ENCODE measurements around the gene FOXC1.
A peak's percentile ranks its signal among the peaks of the same experiment; 100 is the strongest.

Gene FOXC1

DNA sequence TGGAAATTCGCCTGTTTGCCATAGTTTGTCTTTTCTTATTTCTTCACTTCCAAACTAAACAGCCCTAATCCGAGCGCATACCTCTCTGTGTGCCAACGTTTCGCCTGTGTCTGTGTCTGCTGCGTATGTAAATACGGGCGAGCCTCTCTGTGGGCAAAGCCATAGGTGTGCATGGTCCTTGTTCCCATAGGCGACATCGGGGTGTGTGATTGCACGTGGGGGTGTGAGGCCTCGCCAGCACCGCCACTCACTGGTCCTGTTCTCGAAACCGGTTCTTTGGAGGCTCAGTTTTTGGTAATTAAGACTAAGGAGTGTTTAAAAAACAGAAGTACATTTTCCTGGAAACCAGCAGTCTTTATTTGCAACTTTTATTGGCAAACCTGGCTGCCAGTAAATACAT lies 6.0 kb upstream of the FOXC1 start:
- Histone ChIP-seq H3K79me2 (ENCODE audit: insufficient read depth, low read depth) (no peaks in the 10 kb centered on the region), H3K4me3 (IDR thresholded peaks at IDR 0.05; ENCODE audit: insufficient read depth, low read depth, low read length) (no peak overlapping the region), H3K36me3 (ENCODE audit: insufficient read depth) (no peaks in the 10 kb centered on the region), H3K9ac (no peak overlapping the region), H3K4me2 (no peak overlapping the region; the same call in 1 of the 2 replicates), H4K20me1 (ENCODE audit: insufficient read depth) (no peaks in the 10 kb centered on the region), H3K4me1 (ENCODE audit: low read depth, poor library complexity, severe bottlenecking) (peaks cover 3% of the 10 kb centered on the region), H3K27me3 (ENCODE audit: insufficient read depth, low read depth) (peaks cover 18% of the 10 kb centered on the region), H3K27ac (no peak overlapping the region), H2AFZ (ENCODE audit: low read depth) (peak overlapping the region; percentile 41; the same call in 1 of the 2 replicates)
- TF ChIP-seq, protein P1, sequence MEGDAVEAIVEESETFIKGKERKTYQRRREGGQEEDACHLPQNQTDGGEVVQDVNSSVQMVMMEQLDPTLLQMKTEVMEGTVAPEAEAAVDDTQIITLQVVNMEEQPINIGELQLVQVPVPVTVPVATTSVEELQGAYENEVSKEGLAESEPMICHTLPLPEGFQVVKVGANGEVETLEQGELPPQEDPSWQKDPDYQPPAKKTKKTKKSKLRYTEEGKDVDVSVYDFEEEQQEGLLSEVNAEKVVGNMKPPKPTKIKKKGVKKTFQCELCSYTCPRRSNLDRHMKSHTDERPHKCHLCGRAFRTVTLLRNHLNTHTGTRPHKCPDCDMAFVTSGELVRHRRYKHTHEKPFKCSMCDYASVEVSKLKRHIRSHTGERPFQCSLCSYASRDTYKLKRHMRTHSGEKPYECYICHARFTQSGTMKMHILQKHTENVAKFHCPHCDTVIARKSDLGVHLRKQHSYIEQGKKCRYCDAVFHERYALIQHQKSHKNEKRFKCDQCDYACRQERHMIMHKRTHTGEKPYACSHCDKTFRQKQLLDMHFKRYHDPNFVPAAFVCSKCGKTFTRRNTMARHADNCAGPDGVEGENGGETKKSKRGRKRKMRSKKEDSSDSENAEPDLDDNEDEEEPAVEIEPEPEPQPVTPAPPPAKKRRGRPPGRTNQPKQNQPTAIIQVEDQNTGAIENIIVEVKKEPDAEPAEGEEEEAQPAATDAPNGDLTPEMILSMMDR (conservative IDR thresholded peaks at IDR 0.05; ENCODE audit: low read depth, low read length): no peak

DNA sequence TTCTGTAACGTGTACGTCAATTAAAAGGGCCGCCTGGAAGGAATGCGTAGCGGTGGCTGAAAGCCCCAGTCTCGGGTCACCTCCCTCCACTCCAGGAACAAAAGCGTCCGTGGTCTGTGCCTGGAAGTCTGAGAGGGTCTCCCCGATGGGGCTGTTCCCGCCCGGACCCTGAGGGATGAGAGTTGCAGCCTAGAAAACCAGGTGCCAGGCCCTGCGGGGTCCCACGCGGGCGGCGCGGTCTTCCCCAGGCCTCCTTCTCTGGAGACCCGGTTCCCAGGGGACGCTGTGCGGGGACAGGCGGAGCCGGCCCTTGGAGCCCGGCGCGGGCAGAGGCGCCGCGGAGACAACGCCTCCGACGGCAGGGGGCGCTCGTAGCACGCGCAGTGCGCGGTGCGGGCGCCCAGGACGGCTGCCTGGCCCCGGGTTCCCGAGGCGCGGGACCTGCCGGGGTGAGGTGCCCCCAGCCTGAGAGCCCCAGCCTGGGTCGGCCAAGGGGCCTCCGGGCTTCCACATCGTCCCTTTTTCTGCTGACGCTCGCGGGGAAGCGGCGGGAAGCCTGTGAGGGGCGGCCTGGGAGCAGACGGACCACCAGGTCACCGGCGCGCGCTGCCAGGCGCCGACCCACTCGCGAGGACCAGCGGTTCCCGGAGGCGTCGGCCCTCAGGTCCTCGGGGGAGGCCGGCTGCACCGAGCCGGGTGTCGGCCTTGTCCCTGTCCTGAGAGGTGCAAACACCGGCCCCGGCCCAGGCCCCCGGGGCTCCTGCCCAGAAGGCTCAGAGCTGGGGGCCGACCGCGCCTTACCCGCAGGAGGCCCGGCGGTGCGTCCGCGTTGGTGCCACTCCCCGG lies 5.3 kb upstream of the FOXC1 start:
- Histone ChIP-seq H3K4me2 (peak overlapping the region; percentile 63; the same call in 1 of the 2 replicates), H3K36me3 (ENCODE audit: insufficient read depth) (no peaks in the 10 kb centered on the region), H3K27me3 (ENCODE audit: insufficient read depth, low read depth) (peaks cover 18% of the 10 kb centered on the region), H4K20me1 (ENCODE audit: insufficient read depth) (no peaks in the 10 kb centered on the region), H2AFZ (ENCODE audit: low read depth) (peak overlapping the region; percentile 41; the same call in 1 of the 2 replicates), H3K27ac (no peak overlapping the region), H3K4me1 (ENCODE audit: low read depth, poor library complexity, severe bottlenecking) (peaks cover 3% of the 10 kb centered on the region), H3K9ac (no peak overlapping the region), H3K79me2 (ENCODE audit: insufficient read depth, low read depth) (no peaks in the 10 kb centered on the region), H3K4me3 (IDR thresholded peaks at IDR 0.05; ENCODE audit: insufficient read depth, low read depth, low read length) (no peak overlapping the region)
- TF ChIP-seq, protein P1 (conservative IDR thresholded peaks at IDR 0.05; ENCODE audit: low read depth, low read length): peak; percentile 77

DNA sequence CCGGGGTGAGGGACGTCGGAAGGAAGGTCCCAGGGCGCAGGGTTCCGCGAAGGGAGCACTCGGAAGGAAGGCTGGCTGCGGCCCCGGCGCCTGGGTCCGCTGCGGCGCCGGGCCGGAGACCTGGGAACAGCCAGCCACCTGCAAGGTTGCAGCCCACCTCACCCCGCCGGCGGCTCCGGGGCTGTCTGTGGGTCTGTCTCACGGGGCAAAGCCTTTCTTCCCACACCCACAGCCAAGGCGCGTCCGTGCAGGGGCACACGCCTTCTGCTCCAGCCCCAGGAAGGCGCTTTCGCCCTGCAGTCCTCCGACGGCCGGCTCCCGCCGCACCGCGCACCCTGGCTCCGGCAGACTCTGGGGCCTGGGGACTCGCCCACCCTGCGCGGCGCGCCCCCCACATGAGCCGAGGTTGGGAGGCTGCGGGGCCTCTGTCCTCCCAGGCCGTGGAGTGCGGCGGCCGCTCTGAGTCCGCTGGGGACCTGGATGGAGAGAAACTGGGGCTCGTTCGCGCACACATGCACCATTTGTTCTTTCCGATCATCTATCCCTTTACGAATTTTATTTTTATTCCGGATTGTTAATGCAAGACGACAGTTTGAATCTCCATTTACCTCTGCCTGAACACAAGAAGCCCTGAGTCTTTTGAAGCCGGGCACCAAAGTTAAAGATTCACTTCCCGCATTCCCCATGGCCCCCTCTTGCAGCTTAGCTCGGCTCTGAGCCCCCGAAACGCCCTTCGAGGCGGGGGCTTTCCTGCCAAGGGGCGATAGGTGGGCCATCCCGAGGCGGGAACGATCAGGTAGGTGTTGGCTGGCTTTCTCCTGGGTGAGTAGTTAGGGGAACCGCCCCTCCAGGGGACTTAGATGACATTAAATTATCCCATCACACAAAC lies 4.5 kb upstream of the FOXC1 start:
- H3K4me3 ChIP-seq (IDR thresholded peaks at IDR 0.05; ENCODE audit: insufficient read depth, low read depth, low read length): no peak overlapping the region
- H3K36me3 ChIP-seq (ENCODE audit: insufficient read depth): no peaks in the 10 kb centered on the region
- H3K9ac ChIP-seq: no peak overlapping the region
- H3K4me1 ChIP-seq (ENCODE audit: low read depth, poor library complexity, severe bottlenecking): peaks cover 3% of the 10 kb centered on the region
- H4K20me1 ChIP-seq (ENCODE audit: insufficient read depth): no peaks in the 10 kb centered on the region
- TF ChIP-seq, protein P1 (conservative IDR thresholded peaks at IDR 0.05; ENCODE audit: low read depth, low read length): no peak
- no peak overlapping the region for H3K4me2 ChIP-seq
- no peak overlapping the region for H3K27ac ChIP-seq
- H3K27me3 ChIP-seq (ENCODE audit: insufficient read depth, low read depth): peaks cover 18% of the 10 kb centered on the region
- no peaks in the 10 kb centered on the region for H3K79me2 ChIP-seq (ENCODE audit: insufficient read depth, low read depth)
- no peak overlapping the region; the same call in 1 of the 2 replicates for H2AFZ ChIP-seq (ENCODE audit: low read depth)

DNA sequence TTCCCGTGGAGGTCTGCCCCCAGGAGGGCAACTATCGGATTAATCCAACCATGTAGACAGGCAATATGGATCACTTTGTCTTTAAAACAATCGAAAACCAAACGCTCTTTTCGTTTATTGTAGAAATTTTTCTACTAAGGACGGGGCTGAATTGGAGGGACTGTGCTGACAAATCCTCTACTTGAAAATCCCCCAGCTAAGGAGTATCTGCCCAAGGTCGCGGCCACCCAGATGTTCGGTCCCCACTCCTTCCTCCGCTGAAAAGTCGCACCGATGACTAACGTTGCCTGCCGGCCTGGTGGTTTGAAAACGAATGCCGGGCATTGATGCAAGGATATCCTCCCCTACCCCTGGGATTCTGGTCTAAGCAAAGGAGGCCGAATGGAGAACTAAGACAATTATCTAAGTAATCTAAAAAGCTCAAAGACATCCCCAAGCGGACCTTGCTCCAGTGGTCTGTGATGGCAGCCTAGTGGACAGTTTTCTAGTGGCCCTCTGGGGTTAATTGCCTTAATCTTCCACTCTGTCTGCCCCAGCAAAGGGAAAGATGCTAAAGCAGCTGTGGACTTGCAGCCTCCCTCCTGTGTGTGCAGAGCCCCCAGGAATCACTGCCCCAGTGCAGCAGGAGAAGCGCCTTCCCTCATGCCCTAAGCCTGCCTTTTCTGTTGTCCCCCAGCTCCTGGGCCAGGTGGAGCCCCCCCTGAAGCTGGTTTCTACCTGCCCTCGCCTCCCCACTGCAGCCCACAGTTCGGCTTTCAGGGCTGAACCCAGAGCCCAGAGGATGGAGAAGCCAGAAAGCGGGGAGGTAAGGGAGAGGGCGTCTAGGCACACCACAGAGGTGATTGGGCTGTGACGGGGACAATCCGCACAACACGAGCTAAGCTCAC lies 3.6 kb upstream of the FOXC1 start:
- Histone ChIP-seq H4K20me1 (ENCODE audit: insufficient read depth) (no peaks in the 10 kb centered on the region), H3K4me1 (ENCODE audit: low read depth, poor library complexity, severe bottlenecking) (peaks cover 3% of the 10 kb centered on the region), H3K9ac (no peak overlapping the region), H3K4me3 (IDR thresholded peaks at IDR 0.05; ENCODE audit: insufficient read depth, low read depth, low read length) (no peak overlapping the region), H3K27me3 (ENCODE audit: insufficient read depth, low read depth) (peaks cover 18% of the 10 kb centered on the region), H3K27ac (no peak overlapping the region), H3K79me2 (ENCODE audit: insufficient read depth, low read depth) (no peaks in the 10 kb centered on the region), H3K4me2 (no peak overlapping the region), H2AFZ (ENCODE audit: low read depth) (no peak overlapping the region), H3K36me3 (ENCODE audit: insufficient read depth) (no peaks in the 10 kb centered on the region)
- TF ChIP-seq, protein P1 (conservative IDR thresholded peaks at IDR 0.05; ENCODE audit: low read depth, low read length): no peak

All from KMS-11 (cell line).